ENCODE results near the gene C2. TPM values are rescaled to one million over a fixed set of nuclear protein-coding genes. Genes with fewer than 3 reads are reported as not detected.

Gene C2
- total RNA-seq, 6 experiments from 2014 or later, result 0.24 to 0.43 (median 0.43) TPM; not detected in 2

- Mint-ChIP-seq H3K9me3 (no peaks in the 10 kb centered on the region), H3K4me1 (ENCODE audit: low read depth) (peaks cover 32% of the 10 kb centered on the region), H3K27me3 (ENCODE audit: insufficient read depth) (peaks cover 5% of the 10 kb centered on the region), H3K4me3 (peak overlapping the region; percentile 100), H3K36me3 (ENCODE audit: low read depth) (peaks cover 26% of the 10 kb centered on the region; the same call in 1 of the 2 replicates), H3K27ac (no peak overlapping the region)
- no peak for DNase-seq
- no peak for TF ChIP-seq CTCF (IDR thresholded peaks at IDR 0.05)
These were observed 29.3 kb downstream of the C2 start for GRCh38 chr6:31956796-31957195.

- Mint-ChIP-seq H3K27ac (peak overlapping the region; percentile 94), H3K4me3 (peak overlapping the region; percentile 100), H3K4me1 (ENCODE audit: low read depth) (peaks cover 32% of the 10 kb centered on the region), H3K9me3 (no peaks in the 10 kb centered on the region), H3K36me3 (ENCODE audit: low read depth) (peaks cover 28% of the 10 kb centered on the region; the same call in 1 of the 2 replicates), H3K27me3 (ENCODE audit: insufficient read depth) (peaks cover 5% of the 10 kb centered on the region)
- no peak for TF ChIP-seq CTCF (IDR thresholded peaks at IDR 0.05)
- DNase-seq, result no peak
These were observed 30.9 kb downstream of the C2 start for GRCh38 chr6:31958412-31958740.

- H3K4me3 Mint-ChIP-seq, result peak within 1 kb of the TSS; percentile 100
- DNase-seq, result peak; percentile 99
- peaks cover 22% of the 10 kb centered on the region; the same call in 1 of the 2 replicates for H3K36me3 Mint-ChIP-seq (ENCODE audit: low read depth)
- TF ChIP-seq CTCF (IDR thresholded peaks at IDR 0.05), result no peak
- H3K9me3 Mint-ChIP-seq, result no peaks in the 10 kb centered on the region
- peak within 1 kb of the TSS; percentile 94 for H3K27ac Mint-ChIP-seq
- H3K27me3 Mint-ChIP-seq (ENCODE audit: insufficient read depth), result peaks cover 5% of the 10 kb centered on the region
- H3K4me1 Mint-ChIP-seq (ENCODE audit: low read depth), result peaks cover 32% of the 10 kb centered on the region
These were observed 31.5 kb downstream of the C2 start, which contains the start of the genes NELFE and SKIC2 for GRCh38 chr6:31958741-31959739. Gene NELFE (minus strand): TSS chr6:31958971. CDS start chr6:31958446, 525 bp downstream. Gene SKIC2 (plus strand): TSS chr6:31959175. CDS start chr6:31959193, 18 bp downstream.

GRCh38 chr6:31961616-31962015, 34.1 kb downstream of the C2 start:
- Mint-ChIP-seq H3K4me1 (ENCODE audit: low read depth) (peaks cover 32% of the 10 kb centered on the region), H3K4me3 (no peak overlapping the region), H3K9me3 (no peaks in the 10 kb centered on the region), H3K27ac (no peak overlapping the region), H3K36me3 (ENCODE audit: low read depth) (peaks cover 17% of the 10 kb centered on the region), H3K27me3 (ENCODE audit: insufficient read depth) (peaks cover 3% of the 10 kb centered on the region)
- no peak for DNase-seq
- no peak for TF ChIP-seq CTCF (IDR thresholded peaks at IDR 0.05)

- Mint-ChIP-seq H3K4me3 (no peak overlapping the region), H3K36me3 (ENCODE audit: low read depth) (peaks cover 18% of the 10 kb centered on the region), H3K27ac (no peak overlapping the region), H3K27me3 (ENCODE audit: insufficient read depth) (peaks cover 2% of the 10 kb centered on the region), H3K9me3 (no peaks in the 10 kb centered on the region), H3K4me1 (ENCODE audit: low read depth) (peaks cover 15% of the 10 kb centered on the region)
- DNase-seq, result no peak
- TF ChIP-seq CTCF (IDR thresholded peaks at IDR 0.05), result no peak
These were observed 36.4 kb downstream of the C2 start for GRCh38 chr6:31963921-31964320.

Data from HFFc6 (cell line).